Neuronal stem cell (in vitro differentiated cells): Measurements from ENCODE around the gene STXBP5. TPM values are rescaled to one million over a fixed set of nuclear protein-coding genes. Genes with fewer than 3 reads are reported as not detected.
A peak's percentile ranks its signal among the peaks of the same experiment; 100 is the strongest.

Experiments used
- DNase-seq: peaks from one replicate; pipeline ENCODE4 v3.0.0-alpha.2; 2013; ENCODE audit warnings: low spot score
- H2AFZ ChIP-seq: one replicate; pipeline ENCODE4 v1.6.1; 2013; ENCODE audit warnings: mild to moderate bottlenecking, low read length, inconsistent platforms
- H2AK5ac ChIP-seq: 2 replicates; pipeline ENCODE4 v1.6.1; 2013; ENCODE audit warnings: low read depth, mild to moderate bottlenecking, inconsistent platforms, low read length, moderate library complexity, mixed read lengths
- H2BK120ac ChIP-seq: 2 replicates; pipeline ENCODE4 v1.6.1; 2013; ENCODE audit warnings: low read depth, mild to moderate bottlenecking, inconsistent platforms, low read length, moderate library complexity, mixed read lengths
- H2BK12ac ChIP-seq: one replicate; pipeline ENCODE4 v1.6.1; 2013; ENCODE audit warnings: low read length, inconsistent platforms
- H2BK15ac ChIP-seq: 2 replicates; pipeline ENCODE4 v1.6.1; 2013; ENCODE audit warnings: mild to moderate bottlenecking, low read length, inconsistent platforms, mixed read lengths
- H2BK5ac ChIP-seq: one replicate; pipeline ENCODE4 v1.6.1; 2013; ENCODE audit warnings: inconsistent platforms, mild to moderate bottlenecking, low read length, moderate library complexity
- H3K14ac ChIP-seq: one replicate; pipeline ENCODE4 v1.6.1; 2013; ENCODE audit warnings: low read length, inconsistent platforms
- H3K18ac ChIP-seq: 2 replicates; pipeline ENCODE4 v1.6.1; 2013; ENCODE audit warnings: low read length, inconsistent platforms
- H3K23ac ChIP-seq: 2 replicates; pipeline ENCODE4 v1.6.1; 2013; ENCODE audit warnings: low read depth, mild to moderate bottlenecking, mixed read lengths, low read length, inconsistent platforms; ENCODE audit not compliant: poor library complexity
- H3K27ac ChIP-seq: replicated peaks from 3 replicates; pipeline ENCODE4 v1.5.1; 2013; ENCODE audit warnings: low read length, inconsistent platforms
- H3K27me3 ChIP-seq, 3 experiments: 2 replicates each; pipeline ENCODE4 v1.6.1; 2013; ENCODE audit warnings: low read length in 3 of 3, mild to moderate bottlenecking in 2 of 3, inconsistent platforms in 1 of 3, low read depth in 1 of 3, mixed read lengths in 1 of 3, moderate library complexity in 1 of 3; ENCODE audit not compliant: control insufficient read depth in 3 of 3, insufficient read depth in 3 of 3
- H3K36me3 ChIP-seq, 2 donors: replicated peaks in 1 of 2; 2 replicates each; pipeline ENCODE4 v1.6.1; 2013; ENCODE audit warnings: low read length in 2 of 2; ENCODE audit not compliant: control insufficient read depth in 2 of 2, insufficient read depth in 2 of 2
- H3K4ac ChIP-seq: 2 replicates; pipeline ENCODE4 v1.6.1; 2013; ENCODE audit warnings: inconsistent platforms, mild to moderate bottlenecking, low read length, moderate library complexity
- H3K4me1 ChIP-seq, 2 donors: 1 replicate in 1 of 2; 2 replicates in 1 of 2; pipeline ENCODE4 v1.6.1; 2013; ENCODE audit warnings: low read length in 2 of 2, low read depth in 1 of 2; ENCODE audit not compliant: control insufficient read depth in 2 of 2, insufficient read depth in 1 of 2
- H3K4me2 ChIP-seq: one replicate; pipeline ENCODE4 v1.6.1; 2013; ENCODE audit warnings: mild to moderate bottlenecking, low read length, inconsistent platforms; ENCODE audit not compliant: insufficient read depth, poor library complexity, severe bottlenecking
- H3K4me3 ChIP-seq, 2 donors: 2 replicates each; pipeline ENCODE4 v1.5.1; 2013; ENCODE audit warnings: low read length in 2 of 2, mild to moderate bottlenecking in 2 of 2, inconsistent platforms in 1 of 2, moderate library complexity in 1 of 2
- H3K79me1 ChIP-seq: one replicate; pipeline ENCODE4 v1.6.1; 2013; ENCODE audit warnings: low read depth, mild to moderate bottlenecking, inconsistent platforms, low read length, moderate library complexity
- H3K9ac ChIP-seq: one replicate; pipeline ENCODE4 v1.6.1; 2013; ENCODE audit warnings: mild to moderate bottlenecking, low read depth, low read length, inconsistent platforms; ENCODE audit not compliant: poor library complexity
- H3K9me3 ChIP-seq, 2 donors: replicated peaks in 1 of 2; 2 replicates each; pipeline versions ENCODE3 to v1.6.1; 2013; ENCODE audit warnings: low read length in 2 of 2, mild to moderate bottlenecking in 2 of 2, inconsistent platforms in 1 of 2, low read depth in 1 of 2, mixed read lengths in 1 of 2, moderate library complexity in 1 of 2; ENCODE audit not compliant: control insufficient read depth in 2 of 2, insufficient read depth in 1 of 2
- H4K8ac ChIP-seq: one replicate; pipeline ENCODE4 v1.6.1; 2013; ENCODE audit warnings: low read depth, mild to moderate bottlenecking, inconsistent platforms, low read length, moderate library complexity
- H4K91ac ChIP-seq: one replicate; pipeline ENCODE4 v1.6.1; 2013; ENCODE audit warnings: low read length, low read depth, mild to moderate bottlenecking, inconsistent platforms; ENCODE audit not compliant: poor library complexity
- WGBS, 2 donors: extraction: QIAGEN DNeasy Blood & Tissue Kit; methylation state at CpG; one replicate each; pipeline ENCODE4 v1.1.7; 2013; ENCODE audit warnings: missing lambda C conversion rate in 2 of 2, mixed read lengths in 1 of 2; ENCODE audit not compliant: insufficient read length in 2 of 2, insufficient replicate concordance in 1 of 2; ENCODE audit errors: extremely low coverage in 2 of 2; 5-methylcytosine and 5-hydroxymethylcytosine counted together
- small RNA-seq: library from polyadenylated mRNA; stranded (forward); fragments of <200 nt; extraction: miRNeasy Mini kit (QIAGEN cat#:217004); gene quantifications from one replicate; pipeline ENCODE3, GENCODE V24; 2013; ENCODE audit not compliant: insufficient read depth

Gene STXBP5

GRCh38 chr6:147437615-147438014 is 233.4 kb downstream of the STXBP5 start:
- Histone ChIP-seq H3K4me3 (no peak overlapping the region), H3K9me3 (no peaks in the 10 kb centered on the region), H3K14ac (no peak overlapping the region), H2BK5ac (no peak overlapping the region), H4K91ac (no peak overlapping the region), H3K4me2 (no peak overlapping the region), H3K36me3 (no peaks in the 10 kb centered on the region), H3K4me1 (no peaks in the 10 kb centered on the region), H3K23ac (no peak overlapping the region), H2AK5ac (no peak overlapping the region), H3K4ac (no peak overlapping the region), H3K27ac (no peak overlapping the region), H2AFZ (no peak overlapping the region), H2BK120ac (no peak overlapping the region), H3K18ac (no peak overlapping the region), H3K79me1 (no peaks in the 10 kb centered on the region), H3K27me3 (peaks cover 0 to 3% (median 0%) of the 10 kb centered on the region in 3 experiments), H2BK12ac (no peak overlapping the region), H3K9ac (no peak overlapping the region), H2BK15ac (no peak overlapping the region), H4K8ac (no peak overlapping the region)
- DNase-seq: no peak
- no CpG with 5 or more reads among the region's 3 CpGs for WGBS, 2 donors

- no peak overlapping the region for H3K23ac ChIP-seq
- no peak overlapping the region for H2AFZ ChIP-seq
- no peak overlapping the region for H2BK15ac ChIP-seq
- peak; percentile 24 for DNase-seq
- H3K4me3 ChIP-seq: no peak overlapping the region
- no peak overlapping the region for H4K8ac ChIP-seq
- H3K14ac ChIP-seq: no peak overlapping the region
- no peak overlapping the region for H4K91ac ChIP-seq
- H3K79me1 ChIP-seq: no peaks in the 10 kb centered on the region
- no peak overlapping the region for H2AK5ac ChIP-seq
- peaks cover 0 to 3% (median 0%) of the 10 kb centered on the region in 3 experiments for H3K27me3 ChIP-seq
- H3K4ac ChIP-seq: no peak overlapping the region
- H3K4me1 ChIP-seq: no peaks in the 10 kb centered on the region
- H2BK5ac ChIP-seq: no peak overlapping the region
- no peak overlapping the region for H3K9ac ChIP-seq
- no peaks in the 10 kb centered on the region for H3K9me3 ChIP-seq
- no peak overlapping the region for H3K27ac ChIP-seq
- H3K18ac ChIP-seq: peak overlapping the region; percentile 68
- H2BK12ac ChIP-seq: no peak overlapping the region
- no peak overlapping the region for H3K4me2 ChIP-seq
- no peaks in the 10 kb centered on the region for H3K36me3 ChIP-seq
- no CpG with 5 or more reads among the region's 9 CpGs for WGBS, 2 donors
- H2BK120ac ChIP-seq: no peak overlapping the region
Measured at GRCh38 chr6:147438758-147439528, 234.7 kb downstream of the STXBP5 start.

Small RNA genes within 50 kb of the gene (small RNA-seq; reads per million reads assigned to genes)
- gene AL355365.1: not detected
